COR-L47 (cell line): ENCODE data around the gene TNIK.

Source experiments
- DNase-seq: peaks from one replicate; lab custom pipeline; 2025; lab: John Stamatoyannopoulos, UW

The TNIK gene

GRCh38 chr3:171163101-171164066 is 296.8 kb downstream of the TNIK start:
- DNase-seq, result no peak

- no peak for DNase-seq
Measured at GRCh38 chr3:171160325-171160724, 299.9 kb downstream of the TNIK start.

- no peak for DNase-seq
Measured at GRCh38 chr3:171159822-171160157, 300.4 kb downstream of the TNIK start.

GRCh38 chr3:171159024-171159821 is 301.0 kb downstream of the TNIK start:
- DNase-seq, result no peak

GRCh38 chr3:171157980-171158379 is 302.2 kb downstream of the TNIK start:
- no peak for DNase-seq

GRCh38 chr3:171157286-171157685 is 302.9 kb downstream of the TNIK start:
- no peak for DNase-seq

- DNase-seq, result no peak
Measured at GRCh38 chr3:171156401-171157010, 303.7 kb downstream of the TNIK start.

- no peak for DNase-seq
Measured at GRCh38 chr3:171155122-171155700, 305.0 kb downstream of the TNIK start.

- DNase-seq, result no peak
Measured at GRCh38 chr3:171150945-171151344, 309.3 kb downstream of the TNIK start.

GRCh38 chr3:171149526-171150116 is 310.6 kb downstream of the TNIK start:
- no peak for DNase-seq

GRCh38 chr3:171145798-171146197 is 314.4 kb downstream of the TNIK start:
- no peak for DNase-seq

GRCh38 chr3:171142985-171143384 is 317.2 kb downstream of the TNIK start:
- DNase-seq, result peak; percentile 95

- no peak for DNase-seq
Measured at GRCh38 chr3:171140246-171140645, 320.0 kb downstream of the TNIK start.

GRCh38 chr3:171138027-171138426 is 322.2 kb downstream of the TNIK start:
- no peak for DNase-seq

- no peak for DNase-seq
Measured at GRCh38 chr3:171135549-171135948, 324.7 kb downstream of the TNIK start.

GRCh38 chr3:171133796-171134569 is 326.2 kb downstream of the TNIK start:
- DNase-seq, result no peak

- no peak for DNase-seq
Measured at GRCh38 chr3:171133337-171133736, 326.9 kb downstream of the TNIK start.

- DNase-seq, result no peak
Measured at GRCh38 chr3:171132873-171133272, 327.3 kb downstream of the TNIK start.

- no peak for DNase-seq
Measured at GRCh38 chr3:171129827-171130226, 330.4 kb downstream of the TNIK start.

GRCh38 chr3:171127611-171128010 is 332.6 kb downstream of the TNIK start:
- DNase-seq, result no peak
